ENCODE results near the gene GPR35. TPM values are rescaled to one million over a fixed set of nuclear protein-coding genes. Genes with fewer than 3 reads are reported as not detected.

GPR35 gene
- total and polyA plus RNA-seq, 7 donors: 1.3 to 76.6 (median 7.8) TPM

DNA sequence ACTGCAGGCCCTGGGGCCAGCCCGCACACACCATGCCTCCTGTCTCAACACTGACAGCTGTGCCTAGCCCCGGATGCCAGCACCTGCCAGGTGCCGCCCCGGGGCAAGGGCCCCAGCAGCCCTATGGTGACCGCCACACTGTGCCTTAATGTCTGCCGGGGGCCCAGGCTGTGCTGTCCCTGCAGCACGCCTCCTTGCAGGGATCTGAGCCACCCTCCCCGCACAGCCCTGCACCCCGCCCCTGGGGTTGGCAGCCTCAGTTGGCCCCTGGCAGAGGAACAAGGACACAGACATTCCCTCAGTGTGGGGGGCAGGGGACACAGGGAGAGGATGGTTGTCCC lies 47.2 kb upstream of the GPR35 start:
- no peak overlapping the region for H3K4me3 ChIP-seq
- 90 to 92% methylated on average over 9 of the region's 9 CpGs for WGBS, 2 donors
- no peak for TF ChIP-seq EP300 (IDR thresholded peaks at IDR 0.05)
- TF ChIP-seq, protein P1, sequence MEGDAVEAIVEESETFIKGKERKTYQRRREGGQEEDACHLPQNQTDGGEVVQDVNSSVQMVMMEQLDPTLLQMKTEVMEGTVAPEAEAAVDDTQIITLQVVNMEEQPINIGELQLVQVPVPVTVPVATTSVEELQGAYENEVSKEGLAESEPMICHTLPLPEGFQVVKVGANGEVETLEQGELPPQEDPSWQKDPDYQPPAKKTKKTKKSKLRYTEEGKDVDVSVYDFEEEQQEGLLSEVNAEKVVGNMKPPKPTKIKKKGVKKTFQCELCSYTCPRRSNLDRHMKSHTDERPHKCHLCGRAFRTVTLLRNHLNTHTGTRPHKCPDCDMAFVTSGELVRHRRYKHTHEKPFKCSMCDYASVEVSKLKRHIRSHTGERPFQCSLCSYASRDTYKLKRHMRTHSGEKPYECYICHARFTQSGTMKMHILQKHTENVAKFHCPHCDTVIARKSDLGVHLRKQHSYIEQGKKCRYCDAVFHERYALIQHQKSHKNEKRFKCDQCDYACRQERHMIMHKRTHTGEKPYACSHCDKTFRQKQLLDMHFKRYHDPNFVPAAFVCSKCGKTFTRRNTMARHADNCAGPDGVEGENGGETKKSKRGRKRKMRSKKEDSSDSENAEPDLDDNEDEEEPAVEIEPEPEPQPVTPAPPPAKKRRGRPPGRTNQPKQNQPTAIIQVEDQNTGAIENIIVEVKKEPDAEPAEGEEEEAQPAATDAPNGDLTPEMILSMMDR (IDR thresholded peaks at IDR 0.05): no peak
- H3K9me3 ChIP-seq: no peaks in the 10 kb centered on the region
- H3K27ac ChIP-seq: no peak overlapping the region
- H3K4me1 ChIP-seq: peaks cover 0 to 16% (median 13%) of the 10 kb centered on the region in 4 donors
- peaks cover 8 to 56% (median 33%) of the 10 kb centered on the region in 4 donors for H3K36me3 ChIP-seq
- H3K27me3 ChIP-seq: no peaks in the 10 kb centered on the region
- intact Hi-C loops (cut with DNase I): no loop called here
- DNase-seq: no peak

DNA sequence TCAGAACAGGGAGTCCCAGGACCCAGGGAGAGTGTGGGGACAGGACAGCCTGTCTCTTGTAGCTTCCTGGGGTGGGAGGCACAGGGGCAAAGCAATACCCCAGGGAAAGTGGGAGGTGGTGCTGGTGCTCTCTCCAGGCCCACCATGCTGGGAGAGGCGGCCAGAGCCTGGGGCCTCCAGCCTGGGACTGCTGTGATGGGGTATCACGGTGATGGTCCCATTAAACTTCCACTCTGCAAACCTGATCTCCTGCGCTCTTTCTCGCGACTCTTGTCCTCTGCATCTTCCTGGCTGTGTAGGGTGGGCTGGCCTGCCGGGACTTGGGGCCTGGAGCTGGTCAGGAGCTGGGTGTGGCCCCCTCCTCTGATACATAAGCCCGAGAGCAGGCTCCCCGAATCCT lies 46.8 kb upstream of the GPR35 start:
- WGBS, 2 donors: 88 to 95% methylated on average over 8 of the region's 8 CpGs
- DNase-seq: no peak
- Histone ChIP-seq H3K27me3 (no peaks in the 10 kb centered on the region), H3K9me3 (no peaks in the 10 kb centered on the region), H3K27ac (peak overlapping the region in 1 of 4 donors; percentile 40), H3K36me3 (peaks cover 8 to 53% (median 33%) of the 10 kb centered on the region in 4 donors), H3K4me1 (peaks cover 0 to 16% (median 13%) of the 10 kb centered on the region in 4 donors), H3K4me3 (no peak overlapping the region)
- intact Hi-C loops (cut with DNase I): no loop called here
- TF ChIP-seq POLR2A (IDR thresholded peaks at IDR 0.05) (no peak), POLR2AphosphoS5 (IDR thresholded peaks at IDR 0.05) (no peak), EP300 (IDR thresholded peaks at IDR 0.05) (no peak)
- TF ChIP-seq, protein P1 (IDR thresholded peaks at IDR 0.05): no peak

DNA sequence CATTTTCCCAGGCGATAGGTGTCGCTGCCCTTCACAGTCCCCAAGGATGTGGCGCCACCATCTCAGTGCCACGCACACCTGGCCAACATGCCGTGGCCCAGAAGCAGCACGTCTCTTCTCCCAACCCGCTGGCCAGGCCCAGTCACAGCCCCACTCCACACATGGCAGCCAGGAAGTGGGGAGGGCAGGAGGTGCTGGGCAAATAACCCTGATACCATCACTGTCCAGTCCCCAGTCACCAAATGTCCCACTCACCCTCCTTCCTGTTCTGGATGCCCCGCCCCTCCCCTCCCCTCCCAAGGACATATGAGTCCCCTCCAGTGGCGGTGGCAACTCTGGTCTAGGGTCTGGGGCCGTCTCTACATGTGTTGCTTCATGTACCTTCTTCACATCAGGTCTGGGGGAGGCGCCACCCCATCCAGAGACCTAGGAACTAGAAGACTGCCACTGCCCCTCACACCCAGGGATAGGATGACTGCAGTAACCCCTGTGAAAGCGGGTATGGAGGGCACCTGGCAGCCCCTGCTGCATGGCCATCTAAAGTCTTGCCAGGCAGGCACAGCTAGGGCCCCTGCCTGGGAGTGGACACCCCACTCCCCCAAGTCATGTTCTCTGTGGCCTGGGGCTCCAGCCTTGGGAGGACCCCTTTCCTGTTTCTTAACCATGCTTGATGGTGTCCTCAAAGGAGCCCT lies 46.1 kb upstream of the GPR35 start:
- intact Hi-C loops (cut with DNase I): no loop called here
- 89 to 92% methylated on average over 12 of the region's 12 CpGs for WGBS, 2 donors

DNA sequence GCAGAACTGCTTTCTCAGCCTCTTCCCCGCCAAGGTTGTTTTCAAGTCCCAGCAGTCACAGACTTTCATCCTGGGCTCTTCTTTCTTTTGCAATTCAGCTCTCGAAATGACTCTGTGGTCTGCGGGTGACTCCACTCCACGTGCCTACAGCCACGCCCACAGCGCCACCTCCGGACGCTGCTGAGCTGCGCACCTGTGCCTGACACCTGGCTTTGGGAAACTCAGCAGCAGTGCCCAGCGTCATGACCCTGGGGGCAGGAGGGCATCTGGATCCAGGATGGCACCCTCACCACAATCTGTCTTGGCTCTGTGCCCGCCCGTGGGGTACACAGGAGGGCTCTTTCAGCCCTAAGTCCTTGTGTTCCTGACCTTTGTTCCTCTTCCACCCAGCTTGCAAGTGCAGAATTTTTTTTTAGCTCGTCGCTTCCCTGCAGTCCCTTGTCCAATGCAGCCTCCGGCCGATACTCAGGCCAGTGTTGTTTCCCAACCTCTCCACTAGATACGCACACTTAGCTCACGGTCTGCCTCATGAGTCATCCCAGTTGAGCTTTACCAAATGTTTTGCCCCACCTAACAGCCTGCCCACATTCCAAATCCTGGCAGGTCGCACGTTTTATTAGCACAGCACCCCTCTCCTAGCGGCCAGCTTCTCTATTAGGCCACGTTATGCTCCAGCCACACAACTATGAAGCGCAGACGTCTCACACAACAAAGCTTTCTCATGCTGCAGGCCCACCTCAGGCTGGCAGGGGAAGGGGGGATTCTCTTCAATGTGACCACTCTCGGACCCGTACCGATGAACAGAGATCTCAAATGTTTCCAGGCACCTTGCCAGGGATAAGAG lies 45.3 kb upstream of the GPR35 start:
- H3K27me3 ChIP-seq: no peaks in the 10 kb centered on the region
- peaks cover 8 to 38% (median 27%) of the 10 kb centered on the region in 4 donors for H3K36me3 ChIP-seq
- no peak overlapping the region for H3K4me3 ChIP-seq
- H3K9me3 ChIP-seq: no peaks in the 10 kb centered on the region
- peak overlapping the region; percentile 40 to 69 (median 67) for H3K27ac ChIP-seq
- intact Hi-C loops (cut with DNase I): no loop called here
- TF ChIP-seq POLR2AphosphoS5 (IDR thresholded peaks at IDR 0.05) (peak in 2 of 4 donors; percentile 41 to 55), POLR2A (IDR thresholded peaks at IDR 0.05) (no peak)
- peak; percentile 88 for DNase-seq
- H3K4me1 ChIP-seq: peaks cover 0 to 31% (median 23%) of the 10 kb centered on the region in 4 donors
- WGBS, 2 donors: 35 to 60% methylated on average over 27 of the region's 27 CpGs

More for the DNA sequence above, 46.1 kb upstream of the GPR35 start:
- no peak for DNase-seq
- TF ChIP-seq, protein P1 (IDR thresholded peaks at IDR 0.05): no peak
- TF ChIP-seq EP300 (IDR thresholded peaks at IDR 0.05): no peak
- no peak for TF ChIP-seq POLR2AphosphoS5 (IDR thresholded peaks at IDR 0.05)
- TF ChIP-seq POLR2A (IDR thresholded peaks at IDR 0.05): no peak
- Histone ChIP-seq H3K27ac (peak overlapping the region; percentile 40 to 69 (median 67)), H3K9me3 (no peaks in the 10 kb centered on the region), H3K4me3 (no peak overlapping the region), H3K36me3 (peaks cover 8 to 46% (median 33%) of the 10 kb centered on the region in 4 donors), H3K27me3 (no peaks in the 10 kb centered on the region), H3K4me1 (peaks cover 0 to 23% (median 15%) of the 10 kb centered on the region in 4 donors)

DNA sequence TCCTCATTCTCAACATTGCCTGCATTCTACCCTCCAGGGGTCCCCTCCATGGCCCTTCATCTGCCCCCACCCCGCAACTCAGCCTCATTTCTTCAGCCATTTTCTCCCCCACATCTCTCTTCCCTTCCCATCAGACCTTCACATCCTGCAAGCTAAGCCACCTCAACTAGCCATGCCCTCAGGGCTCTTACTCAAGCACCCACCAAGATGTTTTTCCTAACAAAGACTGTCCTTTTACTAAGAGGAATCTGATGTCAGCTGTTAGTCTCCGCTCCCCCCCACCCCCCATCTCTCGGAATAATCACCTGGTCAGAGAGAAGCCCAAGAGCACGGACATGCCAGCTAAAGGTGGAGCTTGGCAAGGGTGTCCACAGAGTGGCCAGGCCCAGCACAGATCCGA lies 43.5 kb upstream of the GPR35 start:
- intact Hi-C loops (cut with DNase I): no loop called here
- TF ChIP-seq EP300 (IDR thresholded peaks at IDR 0.05) (no peak), POLR2A (IDR thresholded peaks at IDR 0.05) (no peak), POLR2AphosphoS5 (IDR thresholded peaks at IDR 0.05) (no peak)
- TF ChIP-seq, protein P1 (IDR thresholded peaks at IDR 0.05): no peak
- no peak for DNase-seq
- peaks cover 0 to 41% (median 31%) of the 10 kb centered on the region in 4 donors for H3K4me1 ChIP-seq
- 97% methylated on average over 5 of the region's 5 CpGs for WGBS, 2 donors
- no peak overlapping the region for H3K27ac ChIP-seq
- H3K9me3 ChIP-seq: no peaks in the 10 kb centered on the region
- no peaks in the 10 kb centered on the region for H3K27me3 ChIP-seq
- H3K4me3 ChIP-seq: no peak overlapping the region
- peaks cover 5 to 21% (median 13%) of the 10 kb centered on the region in 4 donors for H3K36me3 ChIP-seq

Data from sigmoid colon (tissue), 7 donors.